ENCODE measurements around the gene OSGEP.

DNA sequence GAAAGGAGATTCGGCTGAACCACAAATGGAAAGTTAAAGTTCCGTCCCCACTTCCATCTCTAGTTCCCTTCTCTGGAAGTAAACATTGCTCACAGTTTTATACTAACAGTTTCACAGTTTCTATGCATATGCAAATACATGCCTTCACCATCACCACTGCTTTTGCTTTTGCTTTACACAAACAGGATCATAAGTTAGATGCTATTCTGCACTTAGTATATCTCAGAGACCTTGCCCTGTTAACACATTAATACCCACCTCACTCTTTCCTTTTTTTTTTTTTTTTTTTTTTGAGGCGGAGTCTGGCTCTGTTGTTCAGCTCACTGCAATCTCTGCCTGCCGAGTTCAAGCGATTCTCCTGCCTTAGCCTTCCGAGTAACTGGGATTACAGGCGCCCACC, 42.2 kb downstream of the OSGEP start:
- TF ChIP-seq, protein P1, sequence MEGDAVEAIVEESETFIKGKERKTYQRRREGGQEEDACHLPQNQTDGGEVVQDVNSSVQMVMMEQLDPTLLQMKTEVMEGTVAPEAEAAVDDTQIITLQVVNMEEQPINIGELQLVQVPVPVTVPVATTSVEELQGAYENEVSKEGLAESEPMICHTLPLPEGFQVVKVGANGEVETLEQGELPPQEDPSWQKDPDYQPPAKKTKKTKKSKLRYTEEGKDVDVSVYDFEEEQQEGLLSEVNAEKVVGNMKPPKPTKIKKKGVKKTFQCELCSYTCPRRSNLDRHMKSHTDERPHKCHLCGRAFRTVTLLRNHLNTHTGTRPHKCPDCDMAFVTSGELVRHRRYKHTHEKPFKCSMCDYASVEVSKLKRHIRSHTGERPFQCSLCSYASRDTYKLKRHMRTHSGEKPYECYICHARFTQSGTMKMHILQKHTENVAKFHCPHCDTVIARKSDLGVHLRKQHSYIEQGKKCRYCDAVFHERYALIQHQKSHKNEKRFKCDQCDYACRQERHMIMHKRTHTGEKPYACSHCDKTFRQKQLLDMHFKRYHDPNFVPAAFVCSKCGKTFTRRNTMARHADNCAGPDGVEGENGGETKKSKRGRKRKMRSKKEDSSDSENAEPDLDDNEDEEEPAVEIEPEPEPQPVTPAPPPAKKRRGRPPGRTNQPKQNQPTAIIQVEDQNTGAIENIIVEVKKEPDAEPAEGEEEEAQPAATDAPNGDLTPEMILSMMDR (IDR thresholded peaks at IDR 0.05) = no peak
- TF ChIP-seq EZH2 (IDR thresholded peaks at IDR 0.05) (no peak), EZH2phosphoT487 (IDR thresholded peaks at IDR 0.05) (no peak)
